Measurements from ENCODE around the gene EFCAB8.

DNA sequence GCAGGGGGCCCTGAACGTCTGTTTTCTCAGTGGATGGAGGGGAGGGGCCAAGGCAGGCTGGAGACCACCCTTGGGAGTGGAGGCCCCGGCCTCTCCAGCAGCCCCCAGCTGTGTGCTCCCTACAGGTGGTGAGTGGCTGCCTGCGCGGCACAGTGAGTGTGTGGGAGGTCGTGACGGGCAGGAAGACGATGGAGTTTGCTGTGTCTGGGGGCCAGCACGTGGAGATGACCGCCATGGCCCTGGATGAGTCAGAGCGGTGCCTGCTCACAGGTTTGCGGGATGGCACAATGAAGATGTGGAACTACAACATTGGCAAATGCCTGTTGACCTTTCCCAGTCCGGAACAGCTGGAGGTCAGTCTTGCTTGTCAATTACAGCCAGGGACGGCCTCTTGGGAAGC is 52.6 kb downstream of the EFCAB8 start:
- TF ChIP-seq CTCF (IDR thresholded peaks at IDR 0.05; ENCODE audit: borderline replicate concordance, extremely low read depth, low read length, poor library complexity, severe bottlenecking) (no peak), EZH2 (IDR thresholded peaks at IDR 0.05; ENCODE audit: borderline replicate concordance, low read depth, low read length, severe bottlenecking) (no peak)

Measured in DND-41 (cell line).